ENCODE measurements around the gene FRMD4A.

FRMD4A gene

GRCh38 chr10:14195433-14195832 lies 135.3 kb downstream of the FRMD4A start:
- in situ Hi-C loops (cut with MboI; ENCODE audit: low sequenced_read_pairs), result no loop called here

GRCh38 chr10:14192746-14193145 lies 138.0 kb downstream of the FRMD4A start:
- in situ Hi-C loops (cut with MboI; ENCODE audit: low sequenced_read_pairs), result no loop called here

- in situ Hi-C loops (cut with MboI; ENCODE audit: low sequenced_read_pairs), result no loop called here
These were observed 138.9 kb downstream of the FRMD4A start for GRCh38 chr10:14191871-14192270.

- in situ Hi-C loops (cut with MboI; ENCODE audit: low sequenced_read_pairs), result no loop called here
These were observed 139.3 kb downstream of the FRMD4A start for GRCh38 chr10:14191407-14191806.

GRCh38 chr10:14190702-14191101 lies 140.0 kb downstream of the FRMD4A start:
- in situ Hi-C loops (cut with MboI; ENCODE audit: low sequenced_read_pairs), result no loop called here

- in situ Hi-C loops (cut with MboI; ENCODE audit: low sequenced_read_pairs), result no loop called here
These were observed 144.5 kb downstream of the FRMD4A start for GRCh38 chr10:14186245-14186644.

GRCh38 chr10:14185316-14186045 lies 145.2 kb downstream of the FRMD4A start:
- in situ Hi-C loops (cut with MboI; ENCODE audit: low sequenced_read_pairs), result no loop called here

GRCh38 chr10:14184841-14185315 lies 145.8 kb downstream of the FRMD4A start:
- in situ Hi-C loops (cut with MboI; ENCODE audit: low sequenced_read_pairs), result no loop called here

GRCh38 chr10:14182781-14183180 lies 147.9 kb downstream of the FRMD4A start:
- in situ Hi-C loops (cut with MboI; ENCODE audit: low sequenced_read_pairs), result no loop called here

- in situ Hi-C loops (cut with MboI; ENCODE audit: low sequenced_read_pairs), result no loop called here
These were observed 149.2 kb downstream of the FRMD4A start for GRCh38 chr10:14181567-14181936.

GRCh38 chr10:14180911-14181566 lies 149.7 kb downstream of the FRMD4A start:
- in situ Hi-C loops (cut with MboI; ENCODE audit: low sequenced_read_pairs), result no loop called here

- in situ Hi-C loops (cut with MboI; ENCODE audit: low sequenced_read_pairs), result no loop called here
These were observed 151.5 kb downstream of the FRMD4A start for GRCh38 chr10:14179251-14179650.

- in situ Hi-C loops (cut with MboI; ENCODE audit: low sequenced_read_pairs), result no loop called here
These were observed 156.8 kb downstream of the FRMD4A start for GRCh38 chr10:14173706-14174594.

- in situ Hi-C loops (cut with MboI; ENCODE audit: low sequenced_read_pairs), result no loop called here
These were observed 157.4 kb downstream of the FRMD4A start for GRCh38 chr10:14173391-14173705.

GRCh38 chr10:14172336-14172950 lies 158.3 kb downstream of the FRMD4A start:
- in situ Hi-C loops (cut with MboI; ENCODE audit: low sequenced_read_pairs), result no loop called here

GRCh38 chr10:14171336-14171735 lies 159.4 kb downstream of the FRMD4A start:
- in situ Hi-C loops (cut with MboI; ENCODE audit: low sequenced_read_pairs), result no loop called here

GRCh38 chr10:14163377-14164086 lies 167.2 kb downstream of the FRMD4A start:
- in situ Hi-C loops (cut with MboI; ENCODE audit: low sequenced_read_pairs), result no loop called here

GRCh38 chr10:14162629-14163344 lies 167.9 kb downstream of the FRMD4A start:
- in situ Hi-C loops (cut with MboI; ENCODE audit: low sequenced_read_pairs), result no loop called here

- in situ Hi-C loops (cut with MboI; ENCODE audit: low sequenced_read_pairs), result no loop called here
These were observed 168.7 kb downstream of the FRMD4A start for GRCh38 chr10:14162061-14162460.

GRCh38 chr10:14160299-14160698 lies 170.4 kb downstream of the FRMD4A start:
- in situ Hi-C loops (cut with MboI; ENCODE audit: low sequenced_read_pairs), result no loop called here

Data from HL-60/S4 treated with retinoic acid at 250 ng/mL for 4 days and 3 days (cell line).